ENCODE results near the gene ZW10. TPM values are rescaled to one million over a fixed set of nuclear protein-coding genes. Genes with fewer than 3 reads are reported as not detected.

Gene ZW10
- total RNA-seq, 1 experiment from 2014 or later: 19.3 TPM

- TF ChIP-seq EZH2 (IDR thresholded peaks at IDR 0.05; ENCODE audit: low read depth): no peak
- TF ChIP-seq, protein P1, sequence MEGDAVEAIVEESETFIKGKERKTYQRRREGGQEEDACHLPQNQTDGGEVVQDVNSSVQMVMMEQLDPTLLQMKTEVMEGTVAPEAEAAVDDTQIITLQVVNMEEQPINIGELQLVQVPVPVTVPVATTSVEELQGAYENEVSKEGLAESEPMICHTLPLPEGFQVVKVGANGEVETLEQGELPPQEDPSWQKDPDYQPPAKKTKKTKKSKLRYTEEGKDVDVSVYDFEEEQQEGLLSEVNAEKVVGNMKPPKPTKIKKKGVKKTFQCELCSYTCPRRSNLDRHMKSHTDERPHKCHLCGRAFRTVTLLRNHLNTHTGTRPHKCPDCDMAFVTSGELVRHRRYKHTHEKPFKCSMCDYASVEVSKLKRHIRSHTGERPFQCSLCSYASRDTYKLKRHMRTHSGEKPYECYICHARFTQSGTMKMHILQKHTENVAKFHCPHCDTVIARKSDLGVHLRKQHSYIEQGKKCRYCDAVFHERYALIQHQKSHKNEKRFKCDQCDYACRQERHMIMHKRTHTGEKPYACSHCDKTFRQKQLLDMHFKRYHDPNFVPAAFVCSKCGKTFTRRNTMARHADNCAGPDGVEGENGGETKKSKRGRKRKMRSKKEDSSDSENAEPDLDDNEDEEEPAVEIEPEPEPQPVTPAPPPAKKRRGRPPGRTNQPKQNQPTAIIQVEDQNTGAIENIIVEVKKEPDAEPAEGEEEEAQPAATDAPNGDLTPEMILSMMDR (conservative IDR thresholded peaks at IDR 0.05): peak; percentile 63
- Histone ChIP-seq H3K4me2 (peak overlapping the region; percentile 20; the same call in 1 of the 2 replicates), H3K27me3 (ENCODE audit: insufficient read depth, low read depth) (no peaks in the 10 kb centered on the region), H3K9me3 (ENCODE audit: insufficient read depth, low read depth) (no peaks in the 10 kb centered on the region), H3K79me2 (ENCODE audit: low read depth) (no peaks in the 10 kb centered on the region), H3K4me3 (no peak overlapping the region), H3K4me1 (replicated peaks; ENCODE audit: insufficient read depth) (peaks cover 12% of the 10 kb centered on the region), H3K9me2 (ENCODE audit: insufficient read depth) (no peaks in the 10 kb centered on the region), H3K27ac (no peak overlapping the region), H3K36me3 (ENCODE audit: low read depth) (no peaks in the 10 kb centered on the region), H3F3A (ENCODE audit: insufficient read depth, low read depth) (no peaks in the 10 kb centered on the region), H2AFZ (peak overlapping the region; percentile 29; the same call in 1 of the 2 replicates), H4K20me1 (ENCODE audit: insufficient read depth) (no peaks in the 10 kb centered on the region)
- intact Hi-C loops (cut with micrococcal nuclease; ENCODE audit: unreplicated experiment): no loop called here
- no TSS peak for BruUV-seq (replicated peaks)
- CTCF ChIA-PET: no interaction called here
- POLR2A ChIA-PET (ENCODE audit: unreplicated experiment): no interaction called here
- DNase-seq: peak; percentile 78 to 89
Observed at GRCh38 chr11:113690619-113691569, 82.6 kb downstream of the ZW10 start.

DNA sequence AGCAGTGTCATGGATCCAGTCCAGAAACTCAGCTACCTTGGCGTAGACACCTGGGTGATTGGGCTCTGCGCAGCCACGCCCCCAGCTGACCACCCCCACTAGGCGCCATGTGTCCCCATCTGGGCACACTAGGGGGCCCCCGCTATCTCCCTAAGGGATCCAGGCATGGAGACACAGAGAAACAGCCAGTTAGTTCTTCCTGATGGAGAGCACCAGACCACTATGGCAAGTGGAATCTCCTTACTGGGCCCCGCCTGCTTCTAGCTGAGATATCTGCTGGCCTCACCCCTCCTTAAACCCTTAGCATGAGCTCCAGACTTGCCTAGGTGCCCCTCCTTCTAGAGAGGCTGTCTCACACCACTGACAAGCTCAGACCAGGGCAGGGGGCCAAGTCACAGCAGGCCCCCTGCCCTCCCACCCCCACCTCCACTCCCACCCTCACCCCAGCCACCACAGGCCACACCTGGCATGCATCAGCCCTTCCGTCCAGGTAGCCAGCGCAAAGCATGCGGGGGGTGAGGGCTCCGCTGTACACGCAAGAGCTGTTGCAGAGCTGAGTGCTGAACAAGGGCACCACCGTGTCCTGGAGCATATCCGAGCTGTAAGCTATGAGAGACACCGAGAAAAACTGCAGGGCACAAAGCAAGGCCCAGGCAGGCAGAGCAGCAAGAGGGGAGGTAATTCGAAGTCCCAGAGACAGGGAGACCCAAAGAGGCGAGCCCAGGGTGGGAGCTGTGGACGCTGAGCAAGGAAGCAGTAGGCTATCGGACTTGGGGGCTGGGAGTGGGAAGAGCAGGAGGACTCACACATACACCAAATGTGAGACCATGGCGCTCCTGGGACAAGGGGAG is 83.5 kb downstream of the ZW10 start:
- TSS peak; percentile 50 for BruUV-seq (replicated peaks)
- POLR2A ChIA-PET (ENCODE audit: unreplicated experiment): no interaction called here
- no peak for DNase-seq
- Histone ChIP-seq H2AFZ (no peak overlapping the region; the same call in 1 of the 2 replicates), H3K9me2 (ENCODE audit: insufficient read depth) (no peaks in the 10 kb centered on the region), H3K27ac (no peak overlapping the region), H4K20me1 (ENCODE audit: insufficient read depth) (no peaks in the 10 kb centered on the region), H3K9me3 (ENCODE audit: insufficient read depth, low read depth) (no peaks in the 10 kb centered on the region), H3K4me1 (replicated peaks; ENCODE audit: insufficient read depth) (peaks cover 12% of the 10 kb centered on the region), H3K4me2 (0 out of 2 replicates have a peak overlapping the region, but pooled peaks have one; percentile 20), H3K27me3 (ENCODE audit: insufficient read depth, low read depth) (peaks cover 3% of the 10 kb centered on the region; the same call in 1 of the 2 replicates), H3K4me3 (no peak overlapping the region), H3F3A (ENCODE audit: insufficient read depth, low read depth) (no peaks in the 10 kb centered on the region), H3K36me3 (ENCODE audit: low read depth) (no peaks in the 10 kb centered on the region), H3K79me2 (ENCODE audit: low read depth) (no peaks in the 10 kb centered on the region)
- CTCF ChIA-PET: no interaction called here
- no peak for TF ChIP-seq EZH2 (IDR thresholded peaks at IDR 0.05; ENCODE audit: low read depth)
- TF ChIP-seq, protein P1 (conservative IDR thresholded peaks at IDR 0.05): no peak
- intact Hi-C loops (cut with micrococcal nuclease; ENCODE audit: unreplicated experiment): no loop called here

DNA sequence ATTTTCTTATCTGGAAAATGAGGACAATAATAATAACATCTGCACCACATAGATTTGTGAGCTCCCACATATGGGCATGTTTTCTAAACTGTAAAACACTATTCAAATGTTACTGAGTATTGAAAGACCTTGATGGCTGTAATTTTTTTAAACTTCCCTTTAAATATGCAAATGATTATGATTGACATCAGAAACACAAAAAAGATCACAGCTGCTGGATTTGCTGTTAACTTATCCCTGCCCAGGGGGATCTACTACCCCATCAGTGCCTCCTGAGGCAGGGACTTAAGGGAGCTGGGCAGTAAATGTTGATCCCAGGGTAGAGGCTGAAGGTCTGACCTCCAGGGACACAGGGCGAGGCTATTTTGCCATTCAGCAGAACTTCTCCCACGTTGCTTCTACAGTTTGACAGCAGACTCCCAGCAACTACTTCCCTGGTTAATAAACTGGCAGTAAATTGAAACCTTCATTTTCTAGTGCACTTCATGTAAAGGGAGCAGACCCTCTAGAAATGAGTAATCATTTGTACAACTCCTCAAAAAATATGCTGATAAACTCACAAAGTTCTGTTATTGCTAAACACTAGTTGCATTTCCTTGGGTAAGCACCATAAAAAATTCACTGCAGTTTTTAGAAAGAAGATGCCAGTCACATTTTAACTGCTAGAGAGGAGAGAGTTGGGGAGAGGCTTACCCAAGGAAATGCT is 87.7 kb downstream of the ZW10 start:
- no TSS peak for BruUV-seq (replicated peaks)
- Histone ChIP-seq H3K4me1 (replicated peaks; ENCODE audit: insufficient read depth) (peaks cover 8% of the 10 kb centered on the region), H3K4me2 (no peak overlapping the region), H4K20me1 (ENCODE audit: insufficient read depth) (no peaks in the 10 kb centered on the region), H3K27me3 (ENCODE audit: insufficient read depth, low read depth) (peaks cover 33% of the 10 kb centered on the region), H3F3A (ENCODE audit: insufficient read depth, low read depth) (no peaks in the 10 kb centered on the region), H2AFZ (no peak overlapping the region), H3K9me2 (ENCODE audit: insufficient read depth) (no peaks in the 10 kb centered on the region), H3K79me2 (ENCODE audit: low read depth) (no peaks in the 10 kb centered on the region), H3K4me3 (no peak overlapping the region), H3K36me3 (ENCODE audit: low read depth) (no peaks in the 10 kb centered on the region), H3K9me3 (ENCODE audit: insufficient read depth, low read depth) (no peaks in the 10 kb centered on the region), H3K27ac (no peak overlapping the region)
- ChIA-PET POLR2A (ENCODE audit: unreplicated experiment) (no interaction called here), CTCF (no interaction called here)
- intact Hi-C loops (cut with micrococcal nuclease; ENCODE audit: unreplicated experiment): no loop called here
- DNase-seq: no peak
- TF ChIP-seq, protein P1 (conservative IDR thresholded peaks at IDR 0.05): no peak
- TF ChIP-seq EZH2 (IDR thresholded peaks at IDR 0.05; ENCODE audit: low read depth): no peak

All from PC-9 (cell line).